ENCODE results near the gene AOPEP.

- no peak for TF ChIP-seq CTCF (IDR thresholded peaks at IDR 0.05)
- TF ChIP-seq POLR2A (IDR thresholded peaks at IDR 0.05): no peak
Measured at GRCh38 chr9:94757158-94757557, 30.7 kb downstream of the AOPEP start.
